ENCODE measurements around the gene TFG.
"Not testable (repeated sequence)": the region's sequence is repeated elsewhere in the genome, so short reads cannot be mapped to it uniquely, and the experiment has no call there.

Gene TFG

GRCh38 chr3:100708989-100709841 is at the start of gene TFG:
Gene TFG, plus strand, starts transcription at chr3:100709494. Its CDS starts 4,192 bp downstream, at chr3:100713686.
- peak; percentile 99 for DNase-seq

GRCh38 chr3:100661294-100661693 is 48.0 kb upstream of the TFG start:
- not testable (repeated sequence) for DNase-seq

GRCh38 chr3:100662113-100662823 is 47.0 kb upstream of the TFG start:
- DNase-seq, result peak; percentile 11

GRCh38 chr3:100665230-100665629 is 44.1 kb upstream of the TFG start:
- no peak for DNase-seq

- DNase-seq, result not testable (repeated sequence)
Measured at GRCh38 chr3:100666699-100667098, 42.6 kb upstream of the TFG start.

GRCh38 chr3:100667316-100667715 is 42.0 kb upstream of the TFG start:
- not testable (repeated sequence) for DNase-seq

- DNase-seq, result not testable (repeated sequence)
Measured at GRCh38 chr3:100670995-100671394, 38.3 kb upstream of the TFG start.

- DNase-seq, result no peak
Measured at GRCh38 chr3:100681496-100681895, 27.8 kb upstream of the TFG start.

- peak; percentile 17 for DNase-seq
Measured at GRCh38 chr3:100682056-100682853, 27.0 kb upstream of the TFG start.

GRCh38 chr3:100682854-100683760 is 26.2 kb upstream of the TFG start:
- DNase-seq, result no peak

- no peak for DNase-seq
Measured at GRCh38 chr3:100693225-100693624, 16.1 kb upstream of the TFG start.

- DNase-seq, result no peak
Measured at GRCh38 chr3:100695696-100696095, 13.6 kb upstream of the TFG start.

- no peak for DNase-seq
Measured at GRCh38 chr3:100696161-100696560, 13.1 kb upstream of the TFG start.

- no peak for DNase-seq
Measured at GRCh38 chr3:100697172-100697571, 12.1 kb upstream of the TFG start.

GRCh38 chr3:100697723-100698285 is 11.5 kb upstream of the TFG start:
- DNase-seq, result no peak

GRCh38 chr3:100698736-100699135 is 10.6 kb upstream of the TFG start:
- DNase-seq, result no peak

- DNase-seq, result no peak
Measured at GRCh38 chr3:100700708-100701107, 8.6 kb upstream of the TFG start.

GRCh38 chr3:100702082-100702979 is 7.0 kb upstream of the TFG start:
- no peak for DNase-seq

- no peak for DNase-seq
Measured at GRCh38 chr3:100702980-100703345, 6.3 kb upstream of the TFG start.

- no peak for DNase-seq
Measured at GRCh38 chr3:100703865-100704264, 5.4 kb upstream of the TFG start.

GRCh38 chr3:100706365-100706764 is 2.9 kb upstream of the TFG start:
- DNase-seq, result peak; percentile 71
